Measurements from ENCODE around the gene CYP2W1.

The CYP2W1 gene

DNA sequence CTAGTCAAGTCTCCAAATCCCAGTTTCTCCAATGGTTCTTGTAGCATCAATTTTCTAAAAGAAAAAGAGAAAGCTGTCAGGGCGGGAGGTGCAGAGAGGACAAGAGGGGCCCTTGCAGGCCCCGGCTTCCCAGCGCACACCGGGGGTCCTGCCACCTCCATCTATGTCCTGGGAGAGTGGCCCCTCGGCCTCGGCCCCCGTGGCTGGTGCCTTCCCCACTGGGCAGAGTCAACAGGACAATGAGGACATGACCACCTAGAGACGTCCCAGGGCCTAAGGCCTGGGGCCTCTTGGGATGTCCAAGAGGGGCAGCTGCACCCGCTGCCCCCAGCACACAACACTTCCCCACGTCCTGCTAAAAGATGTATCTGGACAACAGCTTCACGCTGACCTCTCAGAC is 13.6 kb upstream of the CYP2W1 start:
- Histone ChIP-seq H3K36me3 (peaks cover 32 to 67% (median 38%) of the 10 kb centered on the region in 3 donors), H3K27me3 (no peaks in the 10 kb centered on the region), H3K4me1 (peaks cover 0 to 56% (median 38%) of the 10 kb centered on the region in 4 donors), H3K4me3 (no peak overlapping the region), H3K27ac (no peak overlapping the region), H3K9me3 (no peaks in the 10 kb centered on the region)
- intact Hi-C loops (cut with DNase I; ENCODE audit: low total_unique reads), result no loop called here
- no peak for DNase-seq
- TF ChIP-seq, protein P1, sequence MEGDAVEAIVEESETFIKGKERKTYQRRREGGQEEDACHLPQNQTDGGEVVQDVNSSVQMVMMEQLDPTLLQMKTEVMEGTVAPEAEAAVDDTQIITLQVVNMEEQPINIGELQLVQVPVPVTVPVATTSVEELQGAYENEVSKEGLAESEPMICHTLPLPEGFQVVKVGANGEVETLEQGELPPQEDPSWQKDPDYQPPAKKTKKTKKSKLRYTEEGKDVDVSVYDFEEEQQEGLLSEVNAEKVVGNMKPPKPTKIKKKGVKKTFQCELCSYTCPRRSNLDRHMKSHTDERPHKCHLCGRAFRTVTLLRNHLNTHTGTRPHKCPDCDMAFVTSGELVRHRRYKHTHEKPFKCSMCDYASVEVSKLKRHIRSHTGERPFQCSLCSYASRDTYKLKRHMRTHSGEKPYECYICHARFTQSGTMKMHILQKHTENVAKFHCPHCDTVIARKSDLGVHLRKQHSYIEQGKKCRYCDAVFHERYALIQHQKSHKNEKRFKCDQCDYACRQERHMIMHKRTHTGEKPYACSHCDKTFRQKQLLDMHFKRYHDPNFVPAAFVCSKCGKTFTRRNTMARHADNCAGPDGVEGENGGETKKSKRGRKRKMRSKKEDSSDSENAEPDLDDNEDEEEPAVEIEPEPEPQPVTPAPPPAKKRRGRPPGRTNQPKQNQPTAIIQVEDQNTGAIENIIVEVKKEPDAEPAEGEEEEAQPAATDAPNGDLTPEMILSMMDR (IDR thresholded peaks at IDR 0.05), result no peak

DNA sequence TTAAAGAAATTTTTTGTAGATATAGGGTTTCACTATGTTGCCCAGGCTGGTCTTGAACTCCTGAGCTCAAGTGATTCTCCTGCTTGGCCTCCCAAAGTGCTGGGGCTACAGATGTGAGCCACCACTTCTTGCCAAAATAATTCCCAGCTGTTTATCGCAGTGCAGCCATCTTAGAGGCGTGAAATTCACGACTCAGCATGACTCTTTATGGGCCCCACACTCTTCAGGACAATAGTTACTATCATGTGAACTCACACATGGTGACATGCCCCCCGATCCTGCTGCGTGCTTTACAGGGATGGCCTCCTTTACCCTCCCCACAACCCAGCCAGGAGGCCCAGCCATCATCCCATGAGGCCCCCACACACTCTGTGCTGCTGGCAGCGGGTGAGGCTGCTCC is 12.2 kb upstream of the CYP2W1 start:
- no peak for DNase-seq
- Histone ChIP-seq H3K27ac (no peak overlapping the region), H3K36me3 (peaks cover 32 to 67% (median 38%) of the 10 kb centered on the region in 3 donors), H3K4me3 (no peak overlapping the region), H3K27me3 (no peaks in the 10 kb centered on the region), H3K4me1 (peaks cover 0 to 48% (median 30%) of the 10 kb centered on the region in 4 donors), H3K9me3 (no peaks in the 10 kb centered on the region)
- intact Hi-C loops (cut with DNase I; ENCODE audit: low total_unique reads), result no loop called here
- TF ChIP-seq, protein P1 (IDR thresholded peaks at IDR 0.05), result no peak

DNA sequence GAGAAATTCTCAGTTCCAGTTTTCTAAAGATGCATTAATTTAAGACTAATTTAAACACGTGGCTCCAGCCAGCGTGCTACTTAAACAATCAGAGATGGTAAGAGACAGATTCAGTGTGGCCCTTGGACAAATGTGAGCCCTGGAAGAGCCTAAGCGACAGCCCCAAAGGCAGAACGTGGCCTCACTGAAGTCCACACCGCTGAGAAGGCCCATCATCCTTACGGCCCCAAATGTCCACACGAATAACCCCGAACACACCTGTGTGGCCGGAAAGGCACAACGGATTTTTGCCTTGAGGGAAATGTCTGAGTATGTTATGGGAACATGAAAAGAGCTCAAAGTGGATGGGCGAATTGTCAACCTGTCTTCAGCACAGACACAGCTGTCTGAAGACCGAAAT is 10.9 kb upstream of the CYP2W1 start:
- Histone ChIP-seq H3K9me3 (no peaks in the 10 kb centered on the region), H3K27me3 (no peaks in the 10 kb centered on the region), H3K27ac (no peak overlapping the region), H3K4me1 (peaks cover 0 to 39% (median 25%) of the 10 kb centered on the region in 4 donors), H3K36me3 (peaks cover 32 to 58% (median 38%) of the 10 kb centered on the region in 3 donors), H3K4me3 (no peak overlapping the region)
- intact Hi-C loops (cut with DNase I; ENCODE audit: low total_unique reads), result no loop called here
- TF ChIP-seq, protein P1 (IDR thresholded peaks at IDR 0.05), result no peak
- DNase-seq, result no peak

DNA sequence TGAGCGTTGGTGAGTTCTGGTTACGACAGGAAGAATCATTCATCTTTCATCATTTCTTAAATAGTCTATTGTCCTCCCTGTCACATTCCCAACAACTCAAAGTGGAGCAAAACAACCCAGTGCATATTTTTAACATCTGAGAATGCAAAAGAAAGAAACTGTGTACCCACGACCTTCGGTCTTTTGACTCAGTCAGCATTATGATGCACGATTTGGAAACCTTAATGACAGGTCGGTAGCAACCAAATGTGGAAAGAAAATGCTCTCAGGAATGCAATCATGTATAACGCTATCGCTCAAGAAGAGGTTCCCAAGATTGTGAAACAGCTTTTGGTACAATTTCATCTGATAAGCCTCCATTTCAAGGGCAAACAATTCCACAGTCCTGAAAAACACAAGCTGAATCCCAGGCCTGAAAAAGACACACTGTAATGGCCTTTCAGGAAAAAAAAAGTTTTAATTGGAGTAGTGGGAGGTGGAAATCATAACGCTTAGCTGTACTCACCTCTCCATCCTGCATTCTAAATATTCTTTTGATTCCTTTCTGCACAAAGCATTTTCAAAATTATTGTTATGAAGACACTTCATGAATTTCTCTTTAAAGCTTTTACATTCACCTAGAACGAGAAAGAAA is 10.2 kb upstream of the CYP2W1 start:
- no peak overlapping the region for H3K27ac ChIP-seq
- peaks cover 0 to 39% (median 25%) of the 10 kb centered on the region in 4 donors for H3K4me1 ChIP-seq
- no peaks in the 10 kb centered on the region for H3K27me3 ChIP-seq
- TF ChIP-seq, protein P1 (IDR thresholded peaks at IDR 0.05), result no peak
- peaks cover 32 to 51% (median 33%) of the 10 kb centered on the region in 3 donors for H3K36me3 ChIP-seq
- DNase-seq, result no peak
- H3K4me3 ChIP-seq, result no peak overlapping the region
- H3K9me3 ChIP-seq, result no peaks in the 10 kb centered on the region
- intact Hi-C loops (cut with DNase I; ENCODE audit: low total_unique reads), result no loop called here

DNA sequence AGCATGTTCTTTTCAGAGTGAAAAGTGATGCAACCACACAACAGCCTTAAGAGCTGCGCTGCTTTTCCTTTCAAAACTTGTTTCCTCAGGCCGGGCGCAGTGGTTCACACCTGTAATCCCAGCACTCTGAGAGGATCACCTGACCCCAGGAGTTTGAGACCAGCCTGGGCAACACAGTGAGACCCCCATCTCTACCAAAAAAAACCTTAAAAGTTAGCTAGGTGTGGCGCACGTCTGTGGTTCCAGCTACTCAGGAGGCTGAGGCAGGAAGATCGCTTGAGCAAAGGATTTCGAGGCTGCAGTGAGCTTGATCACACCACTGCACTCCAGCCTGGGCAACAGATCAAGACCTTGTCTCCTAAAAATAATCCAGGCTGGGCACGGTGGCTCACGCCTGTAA is 9.7 kb upstream of the CYP2W1 start:
- no peak for DNase-seq
- Histone ChIP-seq H3K4me3 (no peak overlapping the region), H3K4me1 (peaks cover 0 to 39% (median 25%) of the 10 kb centered on the region in 4 donors)

More for the DNA sequence above, 9.7 kb upstream of the CYP2W1 start:
- Histone ChIP-seq H3K27me3 (no peaks in the 10 kb centered on the region), H3K27ac (no peak overlapping the region), H3K36me3 (peaks cover 26 to 46% (median 28%) of the 10 kb centered on the region in 3 donors), H3K9me3 (no peaks in the 10 kb centered on the region)
- TF ChIP-seq, protein P1 (IDR thresholded peaks at IDR 0.05), result no peak
- intact Hi-C loops (cut with DNase I; ENCODE audit: low total_unique reads), result no loop called here
